Measurements from ENCODE around the gene THAP8.

Gene THAP8

GRCh38 chr19:36030264-36031148 lies 23.6 kb downstream of the THAP8 start:
- Histone ChIP-seq H3K9me2 (replicated peaks; ENCODE audit: control insufficient read depth, low read length) (no peaks in the 10 kb centered on the region), H3K4me3 (ENCODE audit: low read length) (no peak overlapping the region), H3K9me3 (ENCODE audit: control insufficient read depth, insufficient read depth, low read length) (no peaks in the 10 kb centered on the region), H3K79me2 (ENCODE audit: control insufficient read depth, low read length) (no peaks in the 10 kb centered on the region), H3K36me3 (ENCODE audit: control insufficient read depth, low read length) (no peaks in the 10 kb centered on the region; the same call in 1 of the 2 replicates), H4K20me1 (ENCODE audit: control insufficient read depth, insufficient read depth, low read depth, low read length) (peaks cover 3% of the 10 kb centered on the region; the same call in 1 of the 2 replicates), H3F3A (ENCODE audit: control insufficient read depth, insufficient read depth) (no peaks in the 10 kb centered on the region), H3K27ac (ENCODE audit: low read depth, low read length) (no peak overlapping the region), H3K4me2 (ENCODE audit: low read length) (no peak overlapping the region), H3K27me3 (ENCODE audit: control insufficient read depth, low read length) (no peaks in the 10 kb centered on the region), H3K4me1 (ENCODE audit: control insufficient read depth, low read length) (peaks cover 2% of the 10 kb centered on the region; the same call in 1 of the 2 replicates)
- TF ChIP-seq, protein P1, sequence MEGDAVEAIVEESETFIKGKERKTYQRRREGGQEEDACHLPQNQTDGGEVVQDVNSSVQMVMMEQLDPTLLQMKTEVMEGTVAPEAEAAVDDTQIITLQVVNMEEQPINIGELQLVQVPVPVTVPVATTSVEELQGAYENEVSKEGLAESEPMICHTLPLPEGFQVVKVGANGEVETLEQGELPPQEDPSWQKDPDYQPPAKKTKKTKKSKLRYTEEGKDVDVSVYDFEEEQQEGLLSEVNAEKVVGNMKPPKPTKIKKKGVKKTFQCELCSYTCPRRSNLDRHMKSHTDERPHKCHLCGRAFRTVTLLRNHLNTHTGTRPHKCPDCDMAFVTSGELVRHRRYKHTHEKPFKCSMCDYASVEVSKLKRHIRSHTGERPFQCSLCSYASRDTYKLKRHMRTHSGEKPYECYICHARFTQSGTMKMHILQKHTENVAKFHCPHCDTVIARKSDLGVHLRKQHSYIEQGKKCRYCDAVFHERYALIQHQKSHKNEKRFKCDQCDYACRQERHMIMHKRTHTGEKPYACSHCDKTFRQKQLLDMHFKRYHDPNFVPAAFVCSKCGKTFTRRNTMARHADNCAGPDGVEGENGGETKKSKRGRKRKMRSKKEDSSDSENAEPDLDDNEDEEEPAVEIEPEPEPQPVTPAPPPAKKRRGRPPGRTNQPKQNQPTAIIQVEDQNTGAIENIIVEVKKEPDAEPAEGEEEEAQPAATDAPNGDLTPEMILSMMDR (IDR thresholded peaks at IDR 0.05; ENCODE audit: low read depth, low read length, poor library complexity, severe bottlenecking): peak; percentile 16
- TF ChIP-seq EZH2phosphoT487 (IDR thresholded peaks at IDR 0.05; ENCODE audit: borderline replicate concordance, low read length): no peak

- Histone ChIP-seq H3K27ac (ENCODE audit: low read depth, low read length) (no peak overlapping the region), H3K4me1 (ENCODE audit: control insufficient read depth, low read length) (peaks cover 2% of the 10 kb centered on the region; the same call in 1 of the 2 replicates), H3K4me3 (ENCODE audit: low read length) (no peak overlapping the region), H3K79me2 (ENCODE audit: control insufficient read depth, low read length) (no peaks in the 10 kb centered on the region), H3K4me2 (ENCODE audit: low read length) (no peak overlapping the region), H3F3A (ENCODE audit: control insufficient read depth, insufficient read depth) (no peaks in the 10 kb centered on the region), H3K9me2 (replicated peaks; ENCODE audit: control insufficient read depth, low read length) (no peaks in the 10 kb centered on the region), H3K36me3 (ENCODE audit: control insufficient read depth, low read length) (peaks cover 10% of the 10 kb centered on the region; the same call in 1 of the 2 replicates), H4K20me1 (ENCODE audit: control insufficient read depth, insufficient read depth, low read depth, low read length) (peaks cover 3% of the 10 kb centered on the region; the same call in 1 of the 2 replicates), H3K27me3 (ENCODE audit: control insufficient read depth, low read length) (no peaks in the 10 kb centered on the region), H3K9me3 (ENCODE audit: control insufficient read depth, insufficient read depth, low read length) (no peaks in the 10 kb centered on the region)
- TF ChIP-seq, protein P1 (IDR thresholded peaks at IDR 0.05; ENCODE audit: low read depth, low read length, poor library complexity, severe bottlenecking): no peak
- no peak for TF ChIP-seq EZH2phosphoT487 (IDR thresholded peaks at IDR 0.05; ENCODE audit: borderline replicate concordance, low read length)
These were observed 25.6 kb downstream of the THAP8 start for GRCh38 chr19:36028313-36029041.

DNA sequence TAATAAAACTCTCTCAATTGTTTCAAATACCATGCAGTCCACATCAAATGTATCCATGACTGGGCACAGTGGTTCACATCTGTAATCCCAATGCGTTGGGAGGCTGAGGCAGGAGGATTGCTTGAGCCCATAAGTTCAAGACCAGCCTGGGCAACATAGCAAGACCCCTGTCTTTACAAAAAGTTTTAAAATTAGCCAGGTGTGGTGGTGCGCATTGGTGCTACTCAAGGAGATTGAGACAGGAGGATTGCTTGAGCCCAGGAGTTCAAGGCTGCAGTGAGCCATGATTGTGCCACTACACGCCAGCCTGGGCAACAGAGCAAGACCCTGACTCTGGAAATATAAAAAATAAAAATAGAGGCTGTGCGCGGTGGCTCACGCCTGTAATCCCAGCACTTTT lies 26.4 kb downstream of the THAP8 start:
- no peak overlapping the region for H3K27ac ChIP-seq (ENCODE audit: low read depth, low read length)
- H3K9me2 ChIP-seq (replicated peaks; ENCODE audit: control insufficient read depth, low read length): no peaks in the 10 kb centered on the region
- H3K36me3 ChIP-seq (ENCODE audit: control insufficient read depth, low read length): peaks cover 10% of the 10 kb centered on the region; the same call in 1 of the 2 replicates
- no peak overlapping the region for H3K4me3 ChIP-seq (ENCODE audit: low read length)
- H3K27me3 ChIP-seq (ENCODE audit: control insufficient read depth, low read length): no peaks in the 10 kb centered on the region
- no peaks in the 10 kb centered on the region for H3F3A ChIP-seq (ENCODE audit: control insufficient read depth, insufficient read depth)
- H4K20me1 ChIP-seq (ENCODE audit: control insufficient read depth, insufficient read depth, low read depth, low read length): no peaks in the 10 kb centered on the region
- peaks cover 2% of the 10 kb centered on the region; the same call in 1 of the 2 replicates for H3K4me1 ChIP-seq (ENCODE audit: control insufficient read depth, low read length)
- H3K4me2 ChIP-seq (ENCODE audit: low read length): no peak overlapping the region
- no peaks in the 10 kb centered on the region for H3K79me2 ChIP-seq (ENCODE audit: control insufficient read depth, low read length)
- TF ChIP-seq, protein P1 (IDR thresholded peaks at IDR 0.05; ENCODE audit: low read depth, low read length, poor library complexity, severe bottlenecking): no peak
- TF ChIP-seq EZH2phosphoT487 (IDR thresholded peaks at IDR 0.05; ENCODE audit: borderline replicate concordance, low read length): no peak
- H3K9me3 ChIP-seq (ENCODE audit: control insufficient read depth, insufficient read depth, low read length): no peaks in the 10 kb centered on the region
